Measurements from ENCODE around the gene UNC5C. TPM values are rescaled to one million over a fixed set of nuclear protein-coding genes. Genes with fewer than 3 reads are reported as not detected.

The UNC5C gene
- total RNA-seq, 1 donor from 2014 or later: 2.0 TPM

DNA sequence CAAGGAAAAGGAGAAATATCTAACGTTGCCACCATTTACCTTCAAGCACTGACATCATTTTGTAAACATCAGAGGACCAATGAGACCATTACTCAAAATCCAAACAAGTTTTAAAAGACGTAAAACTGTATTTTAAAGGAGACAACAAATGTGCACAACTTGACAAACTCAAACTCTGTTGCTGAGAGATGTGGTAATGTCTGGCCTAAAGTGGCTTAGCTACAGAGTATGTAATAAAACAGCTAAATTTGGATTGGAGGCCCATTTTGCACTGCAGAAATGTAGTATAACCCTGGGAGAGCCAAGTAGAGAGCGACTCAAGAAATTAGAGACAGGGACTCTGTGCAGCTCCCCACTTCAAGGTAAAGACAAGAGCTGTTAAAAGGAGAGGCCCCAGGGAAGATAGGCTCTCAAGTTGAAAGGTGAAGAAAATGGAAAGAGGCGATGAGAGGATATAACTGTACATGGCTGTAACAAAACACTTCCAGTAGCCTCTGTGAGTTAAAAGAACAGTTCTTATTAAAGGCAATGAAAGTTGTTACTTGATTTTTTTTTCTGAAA lies 20.3 kb downstream of the UNC5C start:
- TF ChIP-seq, protein P1, sequence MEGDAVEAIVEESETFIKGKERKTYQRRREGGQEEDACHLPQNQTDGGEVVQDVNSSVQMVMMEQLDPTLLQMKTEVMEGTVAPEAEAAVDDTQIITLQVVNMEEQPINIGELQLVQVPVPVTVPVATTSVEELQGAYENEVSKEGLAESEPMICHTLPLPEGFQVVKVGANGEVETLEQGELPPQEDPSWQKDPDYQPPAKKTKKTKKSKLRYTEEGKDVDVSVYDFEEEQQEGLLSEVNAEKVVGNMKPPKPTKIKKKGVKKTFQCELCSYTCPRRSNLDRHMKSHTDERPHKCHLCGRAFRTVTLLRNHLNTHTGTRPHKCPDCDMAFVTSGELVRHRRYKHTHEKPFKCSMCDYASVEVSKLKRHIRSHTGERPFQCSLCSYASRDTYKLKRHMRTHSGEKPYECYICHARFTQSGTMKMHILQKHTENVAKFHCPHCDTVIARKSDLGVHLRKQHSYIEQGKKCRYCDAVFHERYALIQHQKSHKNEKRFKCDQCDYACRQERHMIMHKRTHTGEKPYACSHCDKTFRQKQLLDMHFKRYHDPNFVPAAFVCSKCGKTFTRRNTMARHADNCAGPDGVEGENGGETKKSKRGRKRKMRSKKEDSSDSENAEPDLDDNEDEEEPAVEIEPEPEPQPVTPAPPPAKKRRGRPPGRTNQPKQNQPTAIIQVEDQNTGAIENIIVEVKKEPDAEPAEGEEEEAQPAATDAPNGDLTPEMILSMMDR (IDR thresholded peaks at IDR 0.05; ENCODE audit: borderline replicate concordance): no peak
- no peaks in the 10 kb centered on the region for H3K4me1 ChIP-seq
- no peak overlapping the region for H3K4me3 ChIP-seq
- H3K27me3 ChIP-seq (ENCODE audit: low read depth): no peaks in the 10 kb centered on the region
- no peaks in the 10 kb centered on the region for H3K36me3 ChIP-seq
- no peak overlapping the region for H3K27ac ChIP-seq (replicated peaks)
- H3K9me3 ChIP-seq (replicated peaks): no peaks in the 10 kb centered on the region
- intact Hi-C loops (cut with micrococcal nuclease): no loop called here
- DNase-seq: no peak

DNA sequence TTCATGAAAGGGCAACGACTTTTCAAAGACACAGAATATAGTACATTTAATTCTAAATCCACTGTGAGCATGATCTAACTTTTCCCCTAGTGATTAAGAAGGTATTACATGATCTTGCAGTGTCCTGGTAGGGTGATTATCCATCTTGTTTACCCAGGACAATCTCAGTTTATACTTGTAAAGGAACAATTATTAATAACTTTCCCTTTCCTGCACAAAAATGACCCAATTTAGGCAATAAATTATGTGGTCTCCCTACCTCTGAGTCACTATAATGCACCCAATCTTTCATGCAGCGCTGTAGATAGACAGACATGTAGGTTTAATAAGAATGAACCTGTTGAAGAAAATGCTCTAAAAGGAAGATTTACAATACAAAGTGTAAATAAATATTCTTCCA lies 22.7 kb downstream of the UNC5C start:
- Histone ChIP-seq H3K9me3 (replicated peaks) (no peaks in the 10 kb centered on the region), H3K4me1 (no peaks in the 10 kb centered on the region), H3K27me3 (ENCODE audit: low read depth) (no peaks in the 10 kb centered on the region), H3K4me3 (no peak overlapping the region), H3K27ac (replicated peaks) (no peak overlapping the region), H3K36me3 (no peaks in the 10 kb centered on the region)
- TF ChIP-seq, protein P1 (IDR thresholded peaks at IDR 0.05; ENCODE audit: borderline replicate concordance): no peak
- intact Hi-C loops (cut with micrococcal nuclease): no loop called here
- DNase-seq: no peak

DNA sequence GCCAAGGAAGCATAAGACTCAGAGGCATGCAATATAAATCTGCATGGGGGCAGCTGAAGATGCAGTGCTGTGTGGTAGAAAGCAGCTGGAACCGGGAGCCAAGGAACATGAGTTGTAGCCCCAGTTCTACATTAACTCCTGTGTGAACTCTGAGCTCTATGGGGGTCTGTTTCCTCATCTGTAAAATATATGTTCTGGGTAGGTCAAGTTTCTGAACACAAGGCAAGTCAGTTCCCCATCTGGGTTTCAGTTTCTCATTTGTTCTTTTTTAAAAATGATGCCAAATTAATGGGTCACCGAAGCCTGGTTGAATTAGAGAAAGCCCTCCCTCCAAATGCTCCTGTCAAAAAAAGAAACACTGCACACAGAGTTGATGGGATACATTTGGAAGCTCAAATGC lies 24.0 kb downstream of the UNC5C start:
- Histone ChIP-seq H3K4me3 (no peak overlapping the region), H3K4me1 (no peaks in the 10 kb centered on the region), H3K9me3 (replicated peaks) (no peaks in the 10 kb centered on the region), H3K27me3 (ENCODE audit: low read depth) (no peaks in the 10 kb centered on the region), H3K27ac (replicated peaks) (no peak overlapping the region), H3K36me3 (no peaks in the 10 kb centered on the region)
- DNase-seq: no peak
- TF ChIP-seq, protein P1 (IDR thresholded peaks at IDR 0.05; ENCODE audit: borderline replicate concordance): no peak
- intact Hi-C loops (cut with micrococcal nuclease): no loop called here

DNA sequence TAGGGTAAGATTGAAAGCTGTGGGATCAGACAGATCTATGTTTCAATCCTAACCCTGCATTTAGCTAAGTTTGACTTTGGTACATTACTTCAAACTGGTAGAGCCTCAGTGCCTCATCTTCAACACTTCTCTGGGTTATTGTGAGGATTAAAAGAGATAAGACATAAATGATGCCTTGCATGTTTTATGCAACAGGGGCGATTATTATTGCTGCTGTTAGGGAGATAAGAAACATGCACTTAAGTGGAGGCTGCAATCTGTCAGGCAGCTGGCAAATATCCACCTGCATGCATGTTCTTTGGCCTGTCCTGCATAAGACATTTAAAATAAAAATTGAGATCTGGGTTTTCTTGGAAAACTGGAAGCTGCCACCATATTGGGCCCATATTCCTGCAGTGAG lies 24.6 kb downstream of the UNC5C start:
- DNase-seq: no peak
- no peak overlapping the region for H3K27ac ChIP-seq (replicated peaks)
- no peaks in the 10 kb centered on the region for H3K9me3 ChIP-seq (replicated peaks)
- TF ChIP-seq, protein P1 (IDR thresholded peaks at IDR 0.05; ENCODE audit: borderline replicate concordance): no peak
- H3K27me3 ChIP-seq (ENCODE audit: low read depth): no peaks in the 10 kb centered on the region
- no peaks in the 10 kb centered on the region for H3K36me3 ChIP-seq
- no peak overlapping the region for H3K4me3 ChIP-seq
- intact Hi-C loops (cut with micrococcal nuclease): no loop called here
- H3K4me1 ChIP-seq: no peaks in the 10 kb centered on the region

DNA sequence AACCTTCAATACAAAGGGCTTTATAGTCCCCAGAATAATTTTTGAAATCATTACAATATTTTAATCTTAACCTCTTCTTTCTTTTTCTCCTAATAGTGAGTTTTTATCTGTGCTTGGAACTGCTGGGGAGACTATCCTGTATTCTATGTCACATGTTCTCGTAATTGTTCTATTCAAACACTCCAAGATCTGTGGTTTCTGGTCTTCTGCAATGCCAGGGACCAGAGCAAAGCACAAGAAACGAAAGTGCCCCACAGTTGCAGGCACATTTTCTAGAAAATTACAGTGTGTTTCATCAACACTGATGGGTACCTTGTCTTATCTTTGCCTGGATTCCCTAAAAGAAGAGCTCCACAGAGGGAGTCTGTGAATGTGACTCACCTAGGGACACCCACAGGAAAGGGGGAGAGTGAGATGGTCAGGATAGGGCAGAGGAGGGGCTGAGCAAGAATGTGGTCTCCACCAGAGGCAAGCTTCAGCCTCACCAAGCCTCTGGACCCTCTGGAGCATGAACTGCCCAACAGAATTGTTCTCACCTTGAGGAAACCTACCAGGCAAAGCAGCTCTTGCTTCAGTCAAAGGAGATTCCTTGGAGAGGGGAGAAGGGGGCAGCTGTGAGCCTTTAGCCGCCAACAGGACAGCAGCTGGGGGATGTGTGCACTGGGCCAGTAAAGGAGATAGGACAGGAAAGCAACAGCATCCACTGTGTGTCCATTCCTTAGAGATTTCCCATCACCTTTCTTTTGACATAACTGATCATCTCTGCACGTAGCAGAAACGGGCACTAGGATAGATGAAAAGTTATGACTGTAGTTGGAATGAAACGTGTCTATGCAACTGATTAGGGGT lies 25.9 kb downstream of the UNC5C start:
- intact Hi-C loops (cut with micrococcal nuclease): no loop called here
- TF ChIP-seq, protein P1 (IDR thresholded peaks at IDR 0.05; ENCODE audit: borderline replicate concordance): no peak
- DNase-seq: no peak
- H3K36me3 ChIP-seq: no peaks in the 10 kb centered on the region
- H3K9me3 ChIP-seq (replicated peaks): no peaks in the 10 kb centered on the region
- no peak overlapping the region for H3K27ac ChIP-seq (replicated peaks)
- H3K27me3 ChIP-seq (ENCODE audit: low read depth): no peaks in the 10 kb centered on the region
- H3K4me3 ChIP-seq: no peak overlapping the region
- H3K4me1 ChIP-seq: no peaks in the 10 kb centered on the region

Measured in left ventricle myocardium inferior (tissue), 1 donor.